Naive thymus-derived CD8-positive, alpha-beta T cell (primary cell): ENCODE results near the gene C8G. TPM values are rescaled to one million over a fixed set of nuclear protein-coding genes. Genes with fewer than 3 reads are reported as not detected.
A peak's percentile ranks its signal among the peaks of the same experiment; 100 is the strongest.

Experiments used
- ATAC-seq, 2 donors: fragments of 150-1000 bp; cut with Tn5 transposase in 1 of 2; sonication (Bioruptor Pico), chemical (Tn5 transposase) in 1 of 2; 1 replicate in 1 of 2; 2 replicates in 1 of 2; pipeline ENCODE4 v1.10.0; 2021; ENCODE audit warnings: mild to moderate bottlenecking in 2 of 2, moderate library complexity in 2 of 2
- POLR2A ChIA-PET: fragments of 350-600 bp; sonication (Branson Sonifier 250); formaldehyde crosslinking; loops from one replicate; lab custom pipeline; 2021; ENCODE audit warnings: antibody characterized with exemption; lab: Charles Lee
- DNase-seq, 10 donors: peaks; one replicate each; pipeline versions ENCODE4 v3.0.0 to v3.0.0-alpha.2; 2020 to 2022
- H3K27ac Mint-ChIP-seq, 10 donors: one replicate each; pipeline ENCODE4 v1.8.0; 2020 to 2022; ENCODE audit warnings: mild to moderate bottlenecking in 10 of 10, mixed read lengths in 10 of 10, moderate library complexity in 4 of 10, inconsistent platforms in 1 of 10
- H3K27me3 Mint-ChIP-seq, 5 donors: one replicate each; pipeline ENCODE4 v1.8.0; 2021 to 2022; ENCODE audit warnings: mixed read lengths in 5 of 5
- H3K36me3 Mint-ChIP-seq, 3 donors: one replicate each; pipeline ENCODE4 v1.8.0; 2020 to 2022; ENCODE audit warnings: mixed read lengths in 3 of 3, mild to moderate bottlenecking in 2 of 3, inconsistent platforms in 1 of 3
- H3K4me1 Mint-ChIP-seq, 4 donors: one replicate each; pipeline ENCODE4 v1.8.0; 2021 to 2022; ENCODE audit warnings: mixed read lengths in 4 of 4
- H3K4me3 Mint-ChIP-seq, 10 donors: one replicate each; pipeline ENCODE4 v1.8.0; 2020 to 2022; ENCODE audit warnings: mild to moderate bottlenecking in 10 of 10, mixed read lengths in 10 of 10, moderate library complexity in 6 of 10, inconsistent platforms in 1 of 10
- H3K9me3 Mint-ChIP-seq, 9 donors: one replicate each; pipeline ENCODE4 v1.8.0; 2020 to 2022; ENCODE audit warnings: mixed read lengths in 9 of 9, mild to moderate bottlenecking in 3 of 9, inconsistent platforms in 1 of 9, moderate library complexity in 1 of 9
- polyA plus RNA-seq, 3 donors: library from polyadenylated mRNA; unstranded; fragments of 300-500 nt; fragmentation: Illumina TruSeq; gene quantifications; one replicate each; pipeline ENCODE4 v1.2.3, GENCODE V29; 2021
- total RNA-seq, 8 experiments: library from RNA in 2 of 8; stranded (reverse) in 2 of 8; gene quantifications; one replicate each; pipeline ENCODE4 v1.2.3 and lab custom pipeline; 2021 to 2026

The C8G gene
- total and polyA plus RNA-seq, 5 experiments from 2014 or later, result 0.99 to 1.6 TPM; not detected in 3

DNA sequence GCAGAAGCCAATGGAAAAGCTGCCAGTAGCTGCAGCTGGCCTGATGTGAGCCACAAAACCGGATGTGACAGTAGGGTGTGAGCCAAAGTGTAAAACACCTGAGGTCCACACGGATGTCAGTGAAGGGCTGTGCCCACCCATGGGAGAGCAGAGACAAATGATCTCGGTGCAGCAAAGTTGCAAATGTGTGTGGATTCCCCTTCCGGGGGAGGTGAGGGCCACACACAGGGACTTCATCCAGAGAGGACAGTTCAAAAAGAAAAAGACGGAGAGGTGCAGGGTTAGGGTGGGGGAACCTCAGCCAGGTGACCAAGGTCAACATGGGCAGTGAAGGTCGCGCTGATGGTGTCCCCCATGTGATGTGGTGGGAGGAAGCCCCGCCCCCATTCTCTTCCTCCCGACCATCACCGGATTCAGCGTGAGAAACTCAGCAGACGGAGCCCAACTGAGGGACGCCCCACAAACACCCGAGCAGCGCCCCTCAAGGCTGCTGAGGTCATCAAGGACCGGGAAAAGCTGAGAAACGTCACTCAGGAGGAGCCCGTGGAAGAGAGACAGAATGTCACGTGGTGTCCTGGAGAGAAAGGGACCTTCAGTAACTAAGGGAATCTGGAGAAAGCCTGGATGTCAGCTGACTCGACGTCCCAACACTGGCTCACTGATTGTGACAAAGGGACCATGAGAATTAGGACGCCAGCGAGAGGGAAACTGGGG is 20.9 kb downstream of the C8G start:
- Mint-ChIP-seq H3K9me3 (no peaks in the 10 kb centered on the region), H3K4me1 (peaks cover 17 to 42% (median 36%) of the 10 kb centered on the region in 4 donors), H3K4me3 (peak overlapping the region; percentile 59 to 89 (median 78)), H3K27me3 (no peaks in the 10 kb centered on the region), H3K36me3 (no peaks in the 10 kb centered on the region), H3K27ac (peak overlapping the region; percentile 22 to 94 (median 71))
- peak; percentile 59 to 72 for ATAC-seq
- POLR2A ChIA-PET, result interaction anchor here (0.6 to 1.8 kb wide), 4 partner anchors 8 to 276 kb away, joined by 3 to 7 read pairs (median 6); partner anchors contain the start of gene PAXX
- peak in 1 of 10 donors; percentile 29 for DNase-seq

- no peak for ATAC-seq
- Mint-ChIP-seq H3K4me3 (no peak overlapping the region), H3K27ac (no peak overlapping the region), H3K4me1 (peaks cover 11 to 22% (median 19%) of the 10 kb centered on the region in 4 donors), H3K36me3 (no peaks in the 10 kb centered on the region), H3K27me3 (no peaks in the 10 kb centered on the region), H3K9me3 (no peaks in the 10 kb centered on the region)
- POLR2A ChIA-PET, result no interaction called here
- no peak for DNase-seq
These were observed 23.5 kb downstream of the C8G start for GRCh38 chr9:136968333-136969127.

DNA sequence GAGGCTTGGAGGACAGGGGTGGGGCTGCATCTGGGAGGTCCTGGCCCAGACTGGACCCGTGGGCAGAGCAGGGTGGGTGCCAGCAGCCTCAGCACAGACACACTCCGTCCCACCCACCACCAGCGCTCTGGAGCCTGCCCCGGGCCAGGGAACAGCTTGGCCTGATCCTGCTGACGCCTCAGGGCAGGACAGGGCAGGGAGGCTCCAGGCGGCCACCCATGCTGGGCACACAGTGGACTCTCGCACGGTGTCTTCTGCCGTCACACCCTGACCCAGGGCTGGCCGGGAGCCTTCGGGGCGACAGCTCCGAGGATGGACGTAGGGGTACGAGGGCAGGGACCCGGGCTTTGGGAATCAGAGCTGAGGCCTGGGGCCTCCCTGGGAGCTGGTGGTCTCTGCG is 24.1 kb downstream of the C8G start:
- no peaks in the 10 kb centered on the region for H3K36me3 Mint-ChIP-seq
- ATAC-seq (no peak), DNase-seq (no peak)
- H3K4me3 Mint-ChIP-seq, result no peak overlapping the region
- peaks cover 11 to 24% (median 22%) of the 10 kb centered on the region in 4 donors for H3K4me1 Mint-ChIP-seq
- no peaks in the 10 kb centered on the region for H3K27me3 Mint-ChIP-seq
- POLR2A ChIA-PET, result interaction anchor here (1.3 kb wide), 1 partner anchor 15 kb away, joined by 4 read pairs; no protein-coding TSS in a partner anchor
- H3K27ac Mint-ChIP-seq, result no peak overlapping the region
- H3K9me3 Mint-ChIP-seq, result no peaks in the 10 kb centered on the region

- Mint-ChIP-seq H3K9me3 (no peaks in the 10 kb centered on the region), H3K4me3 (no peak overlapping the region), H3K4me1 (peaks cover 9 to 23% (median 20%) of the 10 kb centered on the region in 4 donors), H3K36me3 (no peaks in the 10 kb centered on the region), H3K27ac (no peak overlapping the region), H3K27me3 (no peaks in the 10 kb centered on the region)
- ATAC-seq (no peak), DNase-seq (no peak)
- POLR2A ChIA-PET, result interaction anchor here (1.3 kb wide), 1 partner anchor 15 kb away, joined by 4 read pairs; no protein-coding TSS in a partner anchor
These were observed 24.7 kb downstream of the C8G start for GRCh38 chr9:136969774-136970173.

- Mint-ChIP-seq H3K4me3 (no peak overlapping the region), H3K9me3 (no peaks in the 10 kb centered on the region), H3K27me3 (no peaks in the 10 kb centered on the region), H3K4me1 (peaks cover 10 to 27% (median 23%) of the 10 kb centered on the region in 4 donors), H3K27ac (no peak overlapping the region), H3K36me3 (no peaks in the 10 kb centered on the region)
- DNase-seq (no peak), ATAC-seq (no peak)
- POLR2A ChIA-PET, result interaction anchor here (0.6 to 1.3 kb wide), 3 partner anchors 16 to 28 kb away, joined by 4 read pairs; partner anchors contain the start of gene PAXX
These were observed 25.3 kb downstream of the C8G start for GRCh38 chr9:136970361-136970760.

- H3K27me3 Mint-ChIP-seq, result no peaks in the 10 kb centered on the region
- H3K4me3 Mint-ChIP-seq, result no peak overlapping the region
- no peaks in the 10 kb centered on the region for H3K9me3 Mint-ChIP-seq
These were observed 26.7 kb downstream of the C8G start for GRCh38 chr9:136971746-136972145.

DNA sequence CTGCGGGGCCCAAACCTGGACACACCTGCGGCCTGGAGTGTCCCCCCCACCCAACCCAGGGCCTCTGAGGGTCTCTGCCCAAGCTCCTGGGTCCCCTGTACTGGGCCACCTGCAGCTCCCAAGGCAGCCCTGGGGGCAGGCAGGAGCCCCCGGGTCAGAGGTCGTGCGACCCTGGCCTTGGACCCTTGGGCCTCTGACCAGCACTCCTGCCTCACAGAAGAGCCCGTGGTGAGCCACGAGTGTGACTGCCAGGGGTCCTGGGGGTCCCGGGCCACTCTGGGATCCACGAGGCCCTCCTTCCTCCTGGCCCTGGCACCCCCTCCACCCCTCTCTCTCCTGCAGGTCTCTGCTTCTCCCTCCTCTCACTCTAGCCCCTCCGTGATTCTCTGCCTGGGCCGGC is 27.3 kb downstream of the C8G start:
- ATAC-seq, result no peak
- POLR2A ChIA-PET, result interaction anchor here (0.6 to 1.1 kb wide), 4 partner anchors 10 to 25 kb away, joined by 3 to 4 read pairs (median 4); no protein-coding TSS in a partner anchor

More at GRCh38 chr9:136971746-136972145, 26.7 kb downstream of the C8G start:
- POLR2A ChIA-PET, result interaction anchor here (0.7 to 1.1 kb wide), 3 partner anchors 9 to 25 kb away, joined by 3 to 4 read pairs (median 4); no protein-coding TSS in a partner anchor
- ATAC-seq (no peak), DNase-seq (no peak)
- Mint-ChIP-seq H3K36me3 (no peaks in the 10 kb centered on the region), H3K27ac (no peak overlapping the region), H3K4me1 (peaks cover 6 to 27% (median 24%) of the 10 kb centered on the region in 4 donors)

GRCh38 chr9:136972743-136973142 is 27.7 kb downstream of the C8G start:
- Mint-ChIP-seq H3K9me3 (no peaks in the 10 kb centered on the region), H3K36me3 (no peaks in the 10 kb centered on the region), H3K4me1 (peaks cover 4 to 29% (median 23%) of the 10 kb centered on the region in 4 donors), H3K27me3 (no peaks in the 10 kb centered on the region), H3K27ac (peak overlapping the region in 1 of 10 donors; percentile 20), H3K4me3 (no peak overlapping the region)
- ATAC-seq, result no peak
- no peak for DNase-seq
- POLR2A ChIA-PET, result interaction anchor here (0.6 to 1.1 kb wide), 2 partner anchors 23 to 24 kb away, joined by 3 to 4 read pairs; no protein-coding TSS in a partner anchor

More for the DNA sequence above, 27.3 kb downstream of the C8G start:
- Mint-ChIP-seq H3K27me3 (no peaks in the 10 kb centered on the region), H3K4me1 (peaks cover 4 to 27% (median 24%) of the 10 kb centered on the region in 4 donors), H3K9me3 (no peaks in the 10 kb centered on the region), H3K27ac (no peak overlapping the region), H3K36me3 (no peaks in the 10 kb centered on the region), H3K4me3 (no peak overlapping the region)
- no peak for DNase-seq

- Mint-ChIP-seq H3K9me3 (no peaks in the 10 kb centered on the region), H3K27ac (peak overlapping the region in 2 of 10 donors; percentile 8 to 29)
These were observed 28.9 kb downstream of the C8G start for GRCh38 chr9:136973618-136974617.

DNA sequence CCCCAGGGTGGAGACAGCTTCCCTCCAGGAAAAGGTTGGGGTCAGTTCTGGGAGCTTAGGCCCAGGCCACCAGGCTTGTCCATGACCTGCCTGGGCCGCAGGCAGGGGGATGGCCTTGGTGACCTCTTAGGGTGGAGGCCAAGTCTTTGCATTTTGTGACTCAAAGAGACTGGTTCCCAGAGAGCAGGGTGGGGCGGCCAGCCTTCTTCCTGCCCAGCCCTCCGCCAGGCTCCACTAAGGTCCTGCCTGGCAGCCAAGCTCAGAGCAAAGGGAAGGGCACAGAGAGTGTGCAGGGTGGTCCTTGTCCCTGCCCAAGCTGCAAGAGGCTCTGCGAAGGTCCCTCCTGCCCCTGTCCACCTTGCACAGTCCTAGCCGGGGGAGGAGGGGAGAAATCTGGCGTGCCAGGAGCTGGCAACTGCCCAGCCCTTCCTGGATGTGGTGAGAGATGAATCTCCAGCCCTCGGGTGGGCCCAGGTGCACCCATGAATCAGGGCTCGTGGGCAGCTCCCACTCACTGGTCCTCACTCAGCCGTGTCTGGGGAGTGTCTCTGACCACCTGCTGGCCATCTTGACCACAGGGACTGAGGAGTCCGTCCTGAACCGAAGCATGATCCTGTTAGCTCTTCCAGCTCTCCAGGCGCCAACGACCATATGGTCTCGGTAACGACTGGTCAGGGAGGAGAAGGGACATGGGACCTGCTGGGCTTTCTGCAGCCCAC is 29.9 kb downstream of the C8G start:
- peak overlapping the region in 7 of 10 donors; percentile 39 to 66 (median 62) for H3K4me3 Mint-ChIP-seq
- ATAC-seq (peak; percentile 11 to 30), DNase-seq (no peak)
- H3K36me3 Mint-ChIP-seq, result no peaks in the 10 kb centered on the region
- POLR2A ChIA-PET, result interaction anchor here (0.9 to 5.6 kb wide), 7 partner anchors 13 to 60 kb away, joined by 3 to 45 read pairs (median 4); partner anchors contain the start of genes C8G and PAXX
- H3K27ac Mint-ChIP-seq, result peak overlapping the region in 7 of 10 donors; percentile 14 to 59 (median 48)
- peaks cover 4 to 29% (median 23%) of the 10 kb centered on the region in 4 donors for H3K4me1 Mint-ChIP-seq
- no peaks in the 10 kb centered on the region for H3K27me3 Mint-ChIP-seq
- no peaks in the 10 kb centered on the region for H3K9me3 Mint-ChIP-seq

More at GRCh38 chr9:136973618-136974617, 28.9 kb downstream of the C8G start:
- H3K27me3 Mint-ChIP-seq, result no peaks in the 10 kb centered on the region
- H3K36me3 Mint-ChIP-seq, result no peaks in the 10 kb centered on the region
- peaks cover 4 to 29% (median 23%) of the 10 kb centered on the region in 4 donors for H3K4me1 Mint-ChIP-seq
- peak overlapping the region in 3 of 10 donors; percentile 29 to 55 (median 48) for H3K4me3 Mint-ChIP-seq
- POLR2A ChIA-PET, result interaction anchor here (0.5 to 5.6 kb wide), 8 partner anchors 8 to 101 kb away, joined by 3 to 45 read pairs (median 4); partner anchors contain the start of genes C8G, LCN12 and PAXX
- ATAC-seq (no peak), DNase-seq (no peak)

DNA sequence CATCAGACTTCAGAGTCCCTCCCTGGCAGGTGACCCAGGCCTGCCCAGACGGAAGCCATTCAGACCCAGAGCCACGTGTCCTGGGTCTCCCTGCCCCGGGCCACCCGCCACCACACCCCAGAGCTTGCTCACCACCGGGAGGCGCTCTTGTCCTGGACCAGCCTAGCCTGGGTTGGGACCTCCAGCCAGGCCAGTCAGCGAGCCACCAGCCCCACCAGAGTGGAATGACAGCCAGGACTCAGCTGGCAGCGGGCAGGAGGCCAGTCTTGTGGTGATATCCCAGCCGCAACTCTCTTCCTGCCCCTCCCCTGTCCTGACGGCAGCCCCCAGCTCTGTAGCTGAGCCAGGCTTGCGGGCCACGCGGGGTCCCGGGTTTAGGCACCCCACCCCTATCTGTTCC is 30.6 kb downstream of the C8G start:
- Mint-ChIP-seq H3K4me3 (peak overlapping the region in 8 of 10 donors; percentile 20 to 66 (median 52)), H3K27ac (peak overlapping the region in 3 of 10 donors; percentile 22 to 55 (median 53)), H3K9me3 (no peaks in the 10 kb centered on the region), H3K27me3 (no peaks in the 10 kb centered on the region), H3K4me1 (peaks cover 6 to 29% (median 23%) of the 10 kb centered on the region in 4 donors), H3K36me3 (no peaks in the 10 kb centered on the region)
- DNase-seq (no peak), ATAC-seq (peak in 1 of 2 donors; percentile 22)
- POLR2A ChIA-PET, result interaction anchor here (0.5 to 5.6 kb wide), 6 partner anchors 17 to 154 kb away, joined by 3 to 45 read pairs (median 4); partner anchors contain the start of genes C8G and PAXX
